Stomach smooth muscle (tissue), 2 donors: ENCODE results near the gene SLC45A1.

Experiments
- H3K27ac ChIP-seq: one replicate; pipeline ENCODE4 v1.7.0; 2013; ENCODE audit warnings: mild to moderate bottlenecking, low read length, inconsistent platforms
- H3K27me3 ChIP-seq, 2 donors: one replicate each; pipeline ENCODE4 v1.7.0; 2013; ENCODE audit warnings: low read length in 2 of 2; ENCODE audit not compliant: insufficient read depth in 2 of 2, control insufficient read depth in 1 of 2
- H3K36me3 ChIP-seq, 2 donors: one replicate each; pipeline ENCODE4 v1.7.0; 2013; ENCODE audit warnings: low read length in 2 of 2; ENCODE audit not compliant: control insufficient read depth in 2 of 2, insufficient read depth in 2 of 2
- H3K4me1 ChIP-seq: one replicate; pipeline ENCODE4 v1.7.0; 2013; ENCODE audit warnings: low read length; ENCODE audit not compliant: control insufficient read depth, insufficient read depth
- H3K4me3 ChIP-seq, 2 donors: one replicate each; pipeline ENCODE4 v1.7.0; 2013; ENCODE audit warnings: low read length in 2 of 2
- H3K9ac ChIP-seq, 2 donors: one replicate each; pipeline ENCODE4 v1.7.0; 2013; ENCODE audit warnings: low read length in 2 of 2, mild to moderate bottlenecking in 1 of 2
- H3K9me3 ChIP-seq, 2 donors: one replicate each; pipeline ENCODE4 v1.7.0; 2013; ENCODE audit warnings: low read length in 2 of 2; ENCODE audit not compliant: control insufficient read depth in 2 of 2
- donor health status: healthy.
- donor health status: Pancreatic carcinoma.

SLC45A1 gene

GRCh38 chr1:8355439-8356255 is 37.7 kb downstream of the SLC45A1 start:
- Histone ChIP-seq H3K9me3 (no peaks in the 10 kb centered on the region), H3K4me1 (peaks cover 50% of the 10 kb centered on the region), H3K36me3 (peaks cover 52 to 55% of the 10 kb centered on the region in 2 donors), H3K27me3 (no peaks in the 10 kb centered on the region), H3K9ac (no peak overlapping the region), H3K4me3 (no peak overlapping the region), H3K27ac (peak overlapping the region; percentile 46)

DNA sequence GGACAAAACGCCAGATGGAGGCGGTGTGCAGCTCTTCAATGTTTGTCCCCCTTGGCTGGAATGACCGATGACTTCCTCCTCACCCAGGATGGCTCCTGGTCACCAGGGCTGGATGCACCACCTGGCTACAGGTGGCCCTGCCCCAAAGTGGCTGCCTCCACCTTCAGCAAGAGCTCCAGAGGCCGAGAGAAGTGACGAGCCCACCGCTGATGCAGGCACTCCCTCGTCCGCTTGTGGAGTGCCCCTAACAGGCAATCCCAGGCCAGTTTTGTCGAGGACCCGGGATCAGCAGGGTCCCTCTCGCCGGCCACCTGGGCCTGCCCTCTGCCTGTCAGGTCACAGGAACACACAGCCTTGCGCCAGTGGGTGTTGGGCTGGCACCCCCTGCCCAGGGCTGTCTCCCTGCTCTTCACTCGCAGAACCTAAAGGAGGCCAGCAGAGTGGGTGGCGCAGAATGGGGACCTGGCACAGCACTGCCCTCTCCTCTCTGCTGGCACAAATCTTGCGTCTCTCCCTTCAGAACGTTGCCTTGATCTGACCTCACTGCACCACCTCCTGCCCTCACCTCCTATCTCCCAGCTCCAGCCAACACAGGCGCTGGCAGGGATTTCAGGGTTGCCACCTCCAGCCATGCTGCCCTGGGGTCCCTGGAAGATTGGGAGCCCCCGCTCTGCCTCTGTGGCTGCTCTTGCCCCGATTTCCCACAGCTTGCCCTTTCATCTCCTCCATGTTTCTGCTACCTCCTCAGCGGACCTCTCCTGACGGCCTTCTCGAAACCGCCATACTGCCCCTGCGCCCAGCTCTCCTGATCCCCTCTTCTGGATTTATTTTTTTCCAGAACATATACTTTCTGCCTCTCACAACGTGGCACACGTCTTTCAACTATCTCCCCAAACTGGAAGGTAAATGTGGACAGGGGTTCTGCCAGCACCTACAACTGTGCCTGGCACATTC is 38.6 kb downstream of the SLC45A1 start:
- Histone ChIP-seq H3K9me3 (no peaks in the 10 kb centered on the region), H3K4me3 (no peak overlapping the region), H3K4me1 (peaks cover 46% of the 10 kb centered on the region), H3K9ac (no peak overlapping the region), H3K36me3 (peaks cover 58 to 61% of the 10 kb centered on the region in 2 donors), H3K27me3 (no peaks in the 10 kb centered on the region), H3K27ac (peak overlapping the region; percentile 49)

GRCh38 chr1:8357329-8358101 is 39.6 kb downstream of the SLC45A1 start:
- Histone ChIP-seq H3K27ac (peak overlapping the region; percentile 49), H3K27me3 (no peaks in the 10 kb centered on the region), H3K4me3 (no peak overlapping the region), H3K4me1 (peaks cover 37% of the 10 kb centered on the region), H3K36me3 (peaks cover 65 to 67% of the 10 kb centered on the region in 2 donors), H3K9me3 (no peaks in the 10 kb centered on the region), H3K9ac (no peak overlapping the region)

GRCh38 chr1:8358241-8358896 is 40.5 kb downstream of the SLC45A1 start:
- Histone ChIP-seq H3K4me1 (peaks cover 36% of the 10 kb centered on the region), H3K9me3 (no peaks in the 10 kb centered on the region), H3K4me3 (no peak overlapping the region), H3K27ac (peak overlapping the region; percentile 49), H3K9ac (no peak overlapping the region), H3K36me3 (peaks cover 69 to 71% of the 10 kb centered on the region in 2 donors), H3K27me3 (no peaks in the 10 kb centered on the region)

DNA sequence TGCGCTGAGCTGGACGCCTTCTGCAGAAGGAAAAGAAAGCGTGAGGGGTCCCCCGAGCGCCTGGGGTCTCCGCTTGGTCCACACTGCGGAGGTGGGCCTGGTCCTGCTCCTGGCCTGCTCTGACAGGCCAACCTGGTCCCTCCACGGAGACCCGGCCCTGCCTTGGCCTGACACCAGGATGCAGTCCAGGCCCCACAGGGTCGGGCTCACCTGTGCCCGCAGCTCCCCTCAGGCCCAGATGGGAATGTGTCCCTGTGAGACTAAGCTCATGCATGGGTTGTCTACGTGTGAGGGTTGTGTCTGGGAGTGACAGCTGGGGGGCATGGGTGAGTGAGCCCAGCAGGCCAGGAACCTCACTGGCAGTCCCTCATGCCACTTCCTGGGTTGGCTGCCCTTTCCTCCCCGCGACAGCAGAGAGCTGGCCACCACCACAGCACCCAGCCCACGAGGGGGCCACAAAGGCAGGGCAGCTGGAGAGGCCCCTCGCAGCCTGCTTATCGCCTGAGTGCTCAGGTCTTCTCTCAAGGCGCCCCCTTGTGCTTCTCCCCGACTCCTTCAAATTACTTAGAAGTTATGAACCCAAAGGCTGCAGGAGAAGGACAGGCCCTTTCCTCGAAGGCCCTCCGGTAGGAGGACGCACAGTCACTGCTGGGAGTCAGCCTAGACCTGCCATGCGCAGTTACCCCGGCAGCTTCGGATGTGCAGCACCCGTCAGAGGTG is 41.1 kb downstream of the SLC45A1 start:
- Histone ChIP-seq H3K36me3 (peaks cover 64 to 66% of the 10 kb centered on the region in 2 donors), H3K4me1 (peaks cover 36% of the 10 kb centered on the region), H3K9me3 (no peaks in the 10 kb centered on the region), H3K27me3 (no peaks in the 10 kb centered on the region), H3K27ac (no peak overlapping the region), H3K9ac (no peak overlapping the region), H3K4me3 (no peak overlapping the region)

GRCh38 chr1:8359617-8360481 is 41.9 kb downstream of the SLC45A1 start:
- Histone ChIP-seq H3K9ac (no peak overlapping the region), H3K9me3 (no peaks in the 10 kb centered on the region), H3K4me1 (peaks cover 39% of the 10 kb centered on the region), H3K36me3 (peaks cover 63 to 65% of the 10 kb centered on the region in 2 donors), H3K27me3 (no peaks in the 10 kb centered on the region), H3K4me3 (no peak overlapping the region), H3K27ac (no peak overlapping the region)

DNA sequence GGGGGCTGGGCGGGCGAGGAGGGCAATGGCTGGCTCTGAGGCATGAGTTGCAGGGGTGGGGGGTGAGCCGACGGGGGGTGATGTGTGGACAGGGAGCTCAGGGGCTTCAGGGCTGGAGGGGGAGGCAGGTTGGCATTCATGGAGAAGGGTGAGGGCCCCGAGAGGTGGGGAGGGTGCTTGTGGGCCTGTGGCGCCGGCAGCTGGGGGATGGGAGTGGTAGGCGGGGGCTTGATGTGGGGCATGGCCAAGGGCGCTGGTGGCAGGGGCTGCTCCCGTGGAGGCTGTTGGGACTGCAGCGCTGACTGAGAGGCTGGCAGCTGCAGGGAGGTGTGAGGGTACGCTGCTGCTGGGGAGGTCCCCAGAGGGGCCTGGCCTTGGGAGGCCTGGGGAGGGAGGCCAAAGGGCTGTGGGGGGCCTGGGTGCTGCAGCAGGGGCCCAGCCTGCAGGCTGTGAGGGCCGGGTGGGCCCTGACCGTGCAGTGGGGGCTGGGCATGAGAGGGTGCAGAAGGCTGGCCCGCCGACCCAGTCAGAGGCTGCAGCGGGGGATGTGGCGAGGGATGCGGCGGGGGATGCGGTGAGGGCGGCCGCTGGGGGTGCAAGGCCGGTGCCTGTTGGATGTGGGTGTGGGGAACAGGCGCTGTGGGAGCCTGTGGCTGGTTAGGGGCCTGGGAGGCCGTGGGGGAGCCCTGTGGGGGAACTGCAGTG is 42.7 kb downstream of the SLC45A1 start:
- Histone ChIP-seq H3K9ac (no peak overlapping the region), H3K27ac (peak overlapping the region; percentile 31), H3K9me3 (no peaks in the 10 kb centered on the region), H3K36me3 (peaks cover 62 to 63% of the 10 kb centered on the region in 2 donors), H3K27me3 (no peaks in the 10 kb centered on the region), H3K4me3 (no peak overlapping the region), H3K4me1 (peaks cover 40% of the 10 kb centered on the region)

GRCh38 chr1:8361198-8361849 is 43.4 kb downstream of the SLC45A1 start:
- peaks cover 45% of the 10 kb centered on the region for H3K4me1 ChIP-seq
- no peaks in the 10 kb centered on the region for H3K9me3 ChIP-seq
- H3K27me3 ChIP-seq = no peaks in the 10 kb centered on the region
- peaks cover 57 to 61% of the 10 kb centered on the region in 2 donors for H3K36me3 ChIP-seq
- peak overlapping the region; percentile 31 for H3K27ac ChIP-seq
- no peak overlapping the region for H3K9ac ChIP-seq
- H3K4me3 ChIP-seq = no peak overlapping the region
